Right ventricle myocardium inferior (tissue), 1 donor: Measurements from ENCODE around the gene HRK. TPM values are rescaled to one million over a fixed set of nuclear protein-coding genes. Genes with fewer than 3 reads are reported as not detected.
A peak's percentile ranks its signal among the peaks of the same experiment; 100 is the strongest.
"Not testable (repeated sequence)": the region's sequence is repeated elsewhere in the genome, so short reads cannot be mapped to it uniquely, and the experiment has no call there.

ENCODE experiments used
- ATAC-seq: fragments of 200-7000 bp; cut with Tn5 transposase; one replicate; pipeline ENCODE4 v1.9.1; 2020; ENCODE audit warnings: mild to moderate bottlenecking, moderate library complexity
- DNase-seq: peaks from one replicate; pipeline ENCODE4 v3.0.0; 2021; ENCODE audit errors: missing footprints
- intact Hi-C: fragments of 100-400 bp; cut with DNase I; formaldehyde crosslinking; loops from one replicate; pipeline ENCODE4 v1.11.0; 2022
- total RNA-seq: library from RNA; stranded (reverse); fragmentation: NEBNext Ultra II Directional; extraction: Animal tissue kit (Norgen Biotek cat#: 25700); gene quantifications from one replicate; pipeline ENCODE4 v1.2.1, GENCODE V29; 2021
- donor health status: DM: no; HTN: yes; CAD: no; lungs with severe emphysema.

Gene HRK
- total RNA-seq, 1 donor from 2014 or later: 0.11 TPM

DNA sequence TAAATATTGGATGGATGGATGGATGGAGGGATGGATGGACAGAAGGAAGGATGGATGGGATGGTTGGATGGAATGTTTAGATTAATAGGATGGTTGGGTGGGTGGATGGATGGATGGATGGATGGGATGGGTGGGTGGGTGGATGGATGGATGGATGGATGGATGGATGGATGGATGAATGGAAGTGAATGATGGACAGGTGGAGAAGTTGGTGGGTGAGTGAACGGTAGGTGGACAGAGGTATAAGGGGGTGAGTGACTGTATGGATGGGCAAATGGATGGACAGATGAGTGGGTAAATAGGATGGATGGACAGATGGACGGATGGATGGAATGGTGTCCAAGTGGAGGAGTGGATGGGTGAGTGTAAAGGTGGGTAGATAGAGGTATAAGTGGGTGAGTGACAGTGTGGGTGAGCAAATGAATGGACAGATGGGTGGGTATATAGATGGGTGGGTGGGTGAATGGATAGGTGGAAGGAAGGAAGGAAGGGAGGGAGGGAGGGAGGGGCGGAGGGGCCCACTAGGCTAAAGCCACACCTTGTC lies 41.9 kb downstream of the HRK start:
- intact Hi-C loops: no loop called here
- DNase-seq: no peak
- ATAC-seq: no peak

- intact Hi-C loops: no loop called here
- DNase-seq: no peak
- ATAC-seq: no peak
Observed at GRCh38 chr12:116838365-116838764, 42.9 kb downstream of the HRK start.

DNA sequence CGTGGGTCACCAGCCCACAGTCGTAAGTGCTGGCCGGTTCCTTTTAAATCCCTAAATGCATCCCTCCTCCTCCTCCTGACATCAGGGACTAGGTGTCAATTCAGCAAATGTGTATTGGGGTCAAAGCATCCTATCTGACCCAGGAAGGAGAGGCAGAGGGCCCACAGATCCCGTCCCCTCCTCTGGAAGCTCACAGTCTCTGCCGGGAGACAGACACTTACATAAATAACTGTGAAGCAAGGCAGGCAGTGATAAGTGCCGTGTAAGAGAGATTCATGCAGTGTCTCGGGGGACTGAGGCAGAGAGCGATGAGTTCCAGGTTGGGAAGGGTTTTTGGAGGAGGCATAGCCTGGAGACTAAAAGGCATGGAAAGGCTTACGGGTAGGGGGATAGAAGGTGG lies 44.1 kb downstream of the HRK start:
- DNase-seq: no peak
- ATAC-seq: no peak
- intact Hi-C loops: no loop called here

DNA sequence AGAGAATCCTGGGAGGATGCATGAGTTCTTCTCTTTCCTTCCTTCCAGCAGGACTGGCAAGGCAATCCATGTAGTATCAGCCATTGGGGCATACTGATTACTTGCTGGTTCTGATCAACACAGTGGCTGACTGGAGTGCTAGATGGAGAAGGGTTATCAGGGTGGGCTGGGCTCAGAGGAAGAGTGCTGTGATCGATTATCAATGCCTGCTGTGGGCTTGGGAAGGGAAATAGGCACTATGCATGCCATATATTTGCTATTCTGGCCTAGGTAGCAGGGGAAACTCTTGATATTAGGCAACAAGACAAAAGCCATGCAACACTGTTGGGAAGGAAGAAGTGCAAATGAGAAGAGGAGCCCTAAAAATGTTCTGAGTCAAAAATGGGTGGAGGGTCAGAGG lies 45.8 kb downstream of the HRK start:
- DNase-seq (no peak), ATAC-seq (no peak)
- intact Hi-C loops: no loop called here

- DNase-seq (no peak), ATAC-seq (no peak)
- intact Hi-C loops: no loop called here
Observed at GRCh38 chr12:116833474-116833873, 47.8 kb downstream of the HRK start.

- DNase-seq: no peak
- ATAC-seq: no peak
- intact Hi-C loops: no loop called here
Observed at GRCh38 chr12:116832353-116832752, 48.9 kb downstream of the HRK start.

DNA sequence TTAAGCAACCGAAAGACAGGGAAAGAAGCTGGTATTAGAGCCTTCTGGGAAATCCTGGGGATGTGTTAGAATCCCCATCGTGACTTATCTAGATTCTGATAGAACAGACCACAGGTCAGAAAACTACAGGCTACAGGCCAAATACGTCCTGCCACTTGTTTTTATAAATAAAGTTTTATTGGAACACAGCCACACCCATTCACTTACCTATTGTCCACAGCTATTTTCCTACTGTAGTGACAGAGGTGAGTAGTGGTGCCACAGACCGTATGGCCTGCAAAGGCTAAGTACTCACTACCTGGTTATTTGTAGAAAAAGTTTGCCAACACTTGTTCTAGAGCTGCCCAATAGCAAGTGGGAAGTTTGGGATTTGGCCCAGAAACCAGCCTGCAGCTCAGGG lies 53.8 kb downstream of the HRK start:
- intact Hi-C loops: no loop called here
- DNase-seq (no peak), ATAC-seq (no peak)

- DNase-seq (no peak), ATAC-seq (no peak)
- intact Hi-C loops: no loop called here
Observed at GRCh38 chr12:116821291-116821690, 60.0 kb downstream of the HRK start.

- ATAC-seq (no peak), DNase-seq (no peak)
- intact Hi-C loops: no loop called here
Observed at GRCh38 chr12:116820064-116820656, 61.1 kb downstream of the HRK start.

DNA sequence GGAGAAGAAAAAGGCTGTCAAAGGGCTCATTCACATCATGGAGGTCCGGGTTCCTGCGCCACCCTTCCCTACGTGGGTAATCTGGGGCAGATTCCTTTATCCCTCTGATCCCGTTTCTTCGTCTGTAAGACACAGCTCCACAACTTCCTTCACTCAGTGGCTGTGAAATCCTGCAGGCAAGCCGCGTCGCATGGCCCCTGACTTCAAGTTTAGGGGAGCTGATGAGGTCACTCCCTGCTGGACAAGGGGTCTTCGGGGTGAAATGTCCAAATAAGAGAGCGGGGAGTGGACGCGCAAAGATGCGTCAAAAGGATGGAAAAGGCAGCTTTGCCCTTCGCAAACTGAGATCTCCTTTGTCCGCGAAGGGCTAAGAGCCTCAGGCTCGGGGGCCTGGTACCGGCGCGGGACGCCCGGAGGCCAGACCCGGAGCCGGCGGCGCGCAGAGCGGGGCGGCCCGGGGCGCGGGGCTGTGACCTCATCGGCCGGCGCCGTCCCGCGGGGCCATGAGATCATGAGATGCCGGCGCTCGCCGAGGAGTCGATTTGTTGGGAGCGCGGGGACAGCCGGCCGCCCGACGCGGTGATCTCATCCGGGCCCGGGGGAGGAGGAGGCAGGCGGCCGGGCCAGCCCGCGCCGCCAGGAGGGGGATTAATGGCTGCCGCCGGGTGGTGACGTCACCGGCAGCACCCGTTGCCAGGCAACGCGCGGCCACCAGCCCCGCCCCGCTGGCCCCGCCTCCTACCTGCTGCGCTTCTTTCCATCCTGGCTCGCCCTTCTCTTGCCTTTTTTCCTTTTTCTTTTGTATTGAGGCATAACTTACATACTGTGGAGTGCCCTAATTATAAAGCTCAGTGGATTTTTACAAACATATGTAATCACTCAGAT lies 62.1 kb downstream of the HRK start:
- DNase-seq (peak; percentile 94), ATAC-seq (peak; percentile 98)
- intact Hi-C loops: loop anchor here (5.0 kb wide), 1 partner anchor 77 kb away; no protein-coding TSS in a partner anchor

DNA sequence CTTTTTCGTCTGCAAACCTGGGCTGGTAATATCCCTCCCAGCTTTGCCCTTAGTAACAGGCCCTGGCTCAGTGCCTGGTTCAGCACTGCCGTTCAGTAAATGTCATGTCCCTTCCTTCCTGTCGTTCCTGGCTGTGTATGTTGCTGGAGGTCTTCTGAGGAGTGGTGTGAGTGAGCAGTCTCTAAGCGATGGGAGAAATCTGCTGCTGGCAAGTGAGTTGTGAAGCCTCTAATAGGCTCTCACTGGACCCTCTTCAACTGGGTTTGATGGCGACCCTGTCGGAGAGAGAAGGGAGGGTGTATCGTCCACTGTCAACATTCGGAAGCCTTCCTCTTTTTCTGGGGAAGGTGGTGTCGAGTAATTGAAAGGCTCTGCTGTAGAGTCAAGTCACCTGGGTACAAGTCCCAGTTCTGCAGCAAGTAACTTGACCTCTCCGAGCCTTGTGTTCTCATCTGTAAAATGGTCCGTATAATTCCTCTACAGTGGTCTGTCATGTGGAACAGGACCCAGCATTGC lies 62.8 kb downstream of the HRK start:
- peak; percentile 5 for ATAC-seq
- intact Hi-C loops: loop anchor here (5.0 kb wide), 1 partner anchor 76 kb away; no protein-coding TSS in a partner anchor
- DNase-seq: no peak

DNA sequence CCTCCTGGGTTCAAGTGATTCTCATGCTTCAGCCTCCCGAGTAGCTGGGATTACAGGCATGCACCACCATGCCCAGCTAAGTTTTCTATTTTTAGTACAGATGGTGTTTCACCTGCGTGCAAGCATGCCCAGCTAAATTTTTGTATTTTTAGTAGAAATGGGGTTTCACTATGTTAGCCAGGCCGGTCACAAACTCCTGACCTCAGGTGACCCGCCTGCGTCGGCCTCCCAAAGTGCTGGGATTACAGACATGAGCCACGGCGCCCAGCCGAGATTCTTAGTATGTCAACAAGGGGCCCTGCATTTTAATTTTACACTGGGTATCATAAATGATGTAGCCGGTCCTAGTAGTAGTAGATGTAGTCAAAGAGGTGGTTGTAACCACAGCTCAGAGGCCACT lies 66.5 kb downstream of the HRK start:
- intact Hi-C loops: loop anchor here (5.0 kb wide), 1 partner anchor 72 kb away; no protein-coding TSS in a partner anchor

GRCh38 chr12:116813271-116814041 lies 67.8 kb downstream of the HRK start:
- intact Hi-C loops: no loop called here
- ATAC-seq (no peak), DNase-seq (no peak)

More for the DNA sequence above, 66.5 kb downstream of the HRK start:
- not testable (repeated sequence) for DNase-seq, ATAC-seq

GRCh38 chr12:116812238-116812637 lies 69.0 kb downstream of the HRK start:
- intact Hi-C loops: no loop called here
- ATAC-seq: no peak
- DNase-seq: no peak

- DNase-seq: no peak
- intact Hi-C loops: no loop called here
- no peak for ATAC-seq
Observed at GRCh38 chr12:116808113-116809105, 72.8 kb downstream of the HRK start.

DNA sequence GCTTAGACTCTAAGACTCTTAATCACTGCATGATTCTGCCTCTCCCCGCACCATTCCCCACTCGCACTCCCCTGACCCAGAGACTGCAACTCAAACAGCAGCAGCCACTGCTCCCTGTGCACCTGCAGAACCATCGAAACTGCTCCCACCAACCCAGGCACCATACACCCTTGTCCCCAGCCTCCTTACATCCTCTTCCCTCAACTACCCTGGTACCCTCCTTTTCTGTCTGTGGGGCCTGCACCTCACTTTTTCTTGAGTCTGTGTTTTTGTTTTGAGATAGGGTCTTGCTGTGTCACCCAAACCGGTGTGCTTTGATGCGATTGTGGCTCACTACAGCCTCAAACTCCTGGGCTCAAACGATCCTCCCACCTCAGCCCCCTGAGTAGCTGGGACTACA lies 73.7 kb downstream of the HRK start:
- DNase-seq (no peak), ATAC-seq (no peak)
- intact Hi-C loops: no loop called here

GRCh38 chr12:116806845-116807440 lies 74.3 kb downstream of the HRK start:
- DNase-seq (no peak), ATAC-seq (no peak)
- intact Hi-C loops: no loop called here
